Frontal cortex (tissue), 4 donors: ENCODE results near the gene NCS1. TPM values are rescaled to one million over a fixed set of nuclear protein-coding genes. Genes with fewer than 3 reads are reported as not detected.
"Not testable (repeated sequence)": the region's sequence is repeated elsewhere in the genome, so short reads cannot be mapped to it uniquely, and the experiment has no call there.

Experiments used
- DNase-seq, 2 donors: peaks; one replicate each; pipeline ENCODE4 v3.0.0; 2012; ENCODE audit warnings: low spot score in 2 of 2
- FAIRE-seq: peaks from 2 replicates; lab custom pipeline; 2012; peaks lifted over from hg19 to GRCh38; lab: Jason Lieb, UNC
- total RNA-seq: library from RNA; depleted of rRNA; stranded (reverse); fragments of >200 nt; gene quantifications from one replicate; pipeline ENCODE4 v1.2.3, GENCODE V29; 2014
- donor health status: control.
- donor health status: control.
- donor health status: control.

Gene NCS1
- total RNA-seq, 1 donor from 2014 or later = 229 TPM

DNA sequence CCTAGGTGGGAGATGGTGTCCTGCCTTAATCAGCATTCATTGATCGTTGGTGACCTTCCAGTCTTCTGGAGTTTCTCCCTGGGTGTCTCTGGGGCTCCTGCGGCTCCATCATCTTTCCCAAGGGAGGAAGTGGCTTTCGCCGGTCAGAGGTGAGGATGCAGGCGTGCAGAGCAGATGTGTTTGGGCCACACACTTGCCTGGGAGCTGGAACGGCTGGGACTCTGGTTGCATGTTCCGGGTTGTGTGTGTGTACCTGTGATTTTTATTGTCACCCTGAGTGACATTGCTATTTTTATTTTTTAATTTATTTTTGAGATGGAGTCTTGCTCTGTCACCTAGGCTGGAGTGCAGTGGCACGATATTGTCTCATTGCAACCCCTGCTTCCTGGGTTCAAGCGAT is 103.0 kb downstream of the NCS1 start:
- FAIRE-seq (no peak), DNase-seq (no peak)

DNA sequence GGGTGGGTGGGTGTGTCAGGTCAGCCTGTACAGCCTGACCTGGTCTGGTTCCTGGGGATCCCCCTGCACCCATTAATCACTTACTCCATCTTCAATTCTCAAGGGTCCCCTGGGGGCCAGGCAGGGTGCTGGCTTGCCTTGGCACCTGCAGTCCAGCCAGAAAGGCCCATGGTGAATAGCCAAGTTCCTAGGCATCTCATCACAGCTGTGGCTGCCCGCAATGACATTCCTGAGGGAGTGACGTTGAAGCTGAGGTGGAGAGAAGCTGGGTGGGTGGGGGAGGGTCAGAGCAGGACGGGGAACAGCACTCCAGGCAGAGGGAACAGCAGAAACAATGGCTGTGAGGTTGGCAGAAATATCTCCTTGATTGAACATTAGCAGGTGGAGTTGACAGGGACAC is 103.9 kb downstream of the NCS1 start:
- FAIRE-seq (no peak), DNase-seq (no peak)

DNA sequence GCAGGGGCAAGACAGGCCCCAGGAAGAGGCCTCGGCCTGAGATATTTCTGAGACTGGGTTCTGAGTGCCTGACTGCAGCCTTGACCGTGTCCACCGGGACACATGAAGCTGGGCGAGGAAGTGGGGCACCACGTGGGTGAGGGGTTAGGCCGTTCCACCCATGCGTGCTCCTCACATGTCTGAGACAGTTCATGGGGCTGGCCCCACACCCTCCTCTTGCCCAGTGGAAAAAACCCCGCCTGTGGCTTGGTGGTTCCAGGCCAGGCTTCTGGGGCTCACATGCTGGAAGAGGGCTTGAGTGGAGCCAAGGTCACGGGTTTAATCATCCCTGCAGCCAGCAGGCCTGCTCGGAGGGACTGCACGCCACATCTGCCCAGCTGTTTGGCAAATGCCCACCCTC is 104.8 kb downstream of the NCS1 start:
- no peak for FAIRE-seq
- DNase-seq = no peak

DNA sequence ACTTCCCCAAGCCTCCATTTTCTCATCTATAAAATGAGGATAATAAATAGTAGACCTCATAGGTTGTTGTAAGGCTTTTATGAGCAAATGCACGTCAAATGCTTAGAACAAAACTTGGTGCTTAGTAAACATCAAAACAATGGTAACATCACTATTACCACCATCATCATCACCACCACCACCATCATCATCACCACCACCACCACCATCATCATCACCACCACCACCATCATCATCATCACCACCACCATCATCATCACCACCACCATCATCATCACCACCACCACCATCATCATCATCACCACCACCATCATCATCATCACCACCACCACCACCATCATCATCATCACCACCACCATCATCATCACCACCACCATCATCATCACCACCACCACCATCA is 105.3 kb downstream of the NCS1 start:
- not testable (repeated sequence) for FAIRE-seq

DNA sequence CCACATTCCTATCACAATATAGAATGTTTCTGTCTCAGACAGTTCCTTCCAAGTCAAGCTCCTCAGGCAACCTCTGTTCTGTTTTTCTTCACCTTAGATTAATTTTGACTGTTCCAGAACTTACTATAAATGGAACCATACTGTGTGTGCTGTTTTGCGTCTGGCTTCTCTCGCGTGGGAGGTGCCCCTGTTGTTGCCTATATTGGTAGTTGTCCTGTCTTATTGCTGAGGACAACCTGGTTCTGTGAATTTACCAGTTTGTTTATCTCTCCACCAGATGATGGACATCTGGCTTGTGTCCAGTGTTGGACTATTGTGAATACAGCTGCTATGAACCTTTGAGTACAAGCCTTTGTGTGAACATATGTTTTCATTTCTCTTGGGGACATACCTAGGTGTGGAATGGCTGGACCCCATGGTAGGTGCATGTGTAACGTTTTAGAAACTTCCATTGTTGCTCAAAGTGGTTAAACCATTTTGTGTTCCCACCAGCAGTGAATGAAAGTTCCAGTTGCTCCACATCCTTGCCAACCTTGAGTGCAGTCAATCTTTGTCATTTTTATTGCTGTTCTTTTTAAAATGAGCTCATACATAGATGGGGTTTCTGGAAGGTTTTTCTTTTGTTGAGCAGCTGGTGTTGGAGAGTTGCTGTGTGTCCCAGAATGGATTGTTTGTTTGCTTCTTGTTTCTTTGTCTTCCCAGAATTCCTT is 111.5 kb downstream of the NCS1 start:
- no peak for FAIRE-seq
- DNase-seq = no peak

More for the DNA sequence above, 105.3 kb downstream of the NCS1 start:
- not testable (repeated sequence) for DNase-seq

DNA sequence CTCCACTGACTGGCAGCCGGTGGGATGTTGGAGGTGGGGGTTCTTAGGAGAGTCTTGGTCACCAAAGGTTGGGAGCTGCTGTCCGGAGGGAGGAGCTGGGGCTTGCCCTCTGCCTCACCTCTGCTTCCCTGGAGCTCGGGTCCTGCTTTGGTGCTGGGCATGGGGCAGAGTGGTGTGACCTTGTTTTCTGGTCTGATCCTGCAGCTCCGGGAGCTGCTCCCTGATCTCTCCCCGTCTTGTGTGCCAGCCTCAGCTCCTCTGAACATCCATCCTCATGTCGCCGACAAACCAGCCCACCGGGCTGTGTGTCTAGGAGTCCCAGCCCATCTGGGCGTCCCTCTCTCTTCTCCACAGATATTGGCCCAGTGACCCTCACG is 112.0 kb downstream of the NCS1 start:
- DNase-seq (no peak), FAIRE-seq (no peak)

DNA sequence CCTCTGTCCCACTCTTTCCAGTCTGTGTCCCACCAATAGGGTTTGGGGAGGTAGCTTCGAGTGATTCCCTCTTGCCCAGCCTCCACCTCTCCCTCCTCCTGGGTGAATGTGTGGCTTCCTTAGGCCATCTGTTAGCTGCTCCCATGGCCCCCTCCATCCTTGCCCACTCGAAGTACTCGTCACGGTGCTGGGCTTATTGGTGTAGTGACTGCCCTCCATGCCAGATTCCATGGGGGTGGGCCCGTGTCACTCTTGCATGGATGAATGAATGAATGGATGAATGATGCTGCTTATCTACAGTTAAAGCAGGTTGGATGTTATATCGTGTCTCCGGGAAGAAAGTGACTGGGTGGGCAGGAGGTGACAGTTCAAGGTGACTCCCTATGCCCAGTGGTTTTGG is 112.5 kb downstream of the NCS1 start:
- no peak for FAIRE-seq
- no peak for DNase-seq

DNA sequence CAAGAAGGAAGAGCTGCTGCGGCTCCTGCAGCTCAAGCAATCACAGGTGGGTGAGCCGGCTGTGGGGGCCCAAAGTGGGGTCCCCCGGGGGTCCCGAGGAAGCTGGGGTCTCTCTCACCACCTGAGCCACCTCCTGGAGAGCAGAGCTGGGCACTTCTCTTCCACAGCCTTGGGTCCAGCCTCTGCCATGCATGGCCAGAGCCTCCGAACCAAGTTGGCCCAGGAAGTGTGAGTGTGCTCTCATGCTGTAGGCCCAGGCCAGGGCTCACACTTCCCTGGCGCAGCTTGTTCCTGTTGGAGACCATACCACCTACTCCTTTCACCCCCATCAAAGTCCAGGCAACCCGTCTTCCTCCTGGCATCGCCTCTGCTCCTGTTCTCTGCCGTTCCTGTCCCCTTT is 113.1 kb downstream of the NCS1 start:
- FAIRE-seq (no peak), DNase-seq (no peak)

DNA sequence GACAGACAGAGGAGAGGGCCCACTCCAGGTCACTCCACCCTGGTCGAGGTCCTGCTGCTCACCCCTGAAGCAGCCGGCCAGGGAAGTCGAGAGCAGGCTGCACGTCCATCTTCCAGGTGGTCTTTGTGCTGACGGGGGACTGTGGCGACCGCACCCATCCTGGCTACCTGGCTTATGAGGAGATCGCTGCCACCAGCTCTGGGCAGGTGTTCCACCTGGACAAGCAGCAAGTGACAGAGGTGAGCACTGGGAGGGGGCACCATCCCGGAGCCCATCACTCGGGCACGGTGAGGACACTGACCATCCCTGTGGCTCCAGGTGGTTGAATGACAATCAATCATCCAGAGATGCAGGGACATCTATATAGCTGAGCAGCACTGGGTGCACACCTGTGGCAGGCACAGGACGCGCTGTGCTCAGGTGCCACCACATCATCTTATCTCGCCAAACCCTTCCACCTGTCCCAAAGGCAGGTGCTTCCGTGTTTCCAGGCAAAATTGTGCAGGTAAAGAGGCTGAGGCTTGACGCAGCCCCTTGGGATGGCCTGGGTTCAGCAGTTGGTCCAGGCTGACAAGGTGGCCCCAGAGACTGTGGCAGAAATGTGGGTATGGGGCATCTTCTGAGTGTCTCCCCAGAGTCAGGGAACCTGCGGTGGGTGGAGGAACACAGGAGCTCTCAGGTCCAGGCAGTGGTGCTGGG is 114.0 kb downstream of the NCS1 start:
- FAIRE-seq = no peak
- DNase-seq = no peak

Other genes starting within 250 kb of the NCS1 start
- gene FNBP1, start 129.2 kb upstream of the NCS1 start, total RNA-seq = 49.7 TPM
- 21.2 TPM for gene GPR107, start 118.5 kb upstream of the NCS1 start, total RNA-seq
- gene HMCN2, start 93.4 kb downstream of the NCS1 start, total RNA-seq = under 0.01 TPM